HG02610 (cell line): ENCODE results near the gene AK4.
"Not testable (repeated sequence)": the region's sequence is repeated elsewhere in the genome, so short reads cannot be mapped to it uniquely, and the experiment has no call there.

Experiments used
- ATAC-seq: cut with Tn5 transposase; IDR thresholded peaks from one replicate; pipeline ENCODE4 v1.9.1; 2021; ENCODE audit warnings: mild to moderate bottlenecking, moderate library complexity; ENCODE audit not compliant: unreplicated experiment

The AK4 gene

GRCh38 chr1:65148178-65148547, at the start of gene AK4:
Gene AK4, plus strand, starts transcription at chr1:65148203. Its CDS starts 205 bp downstream, at chr1:65148408.
- peak; percentile 9 for ATAC-seq

DNA sequence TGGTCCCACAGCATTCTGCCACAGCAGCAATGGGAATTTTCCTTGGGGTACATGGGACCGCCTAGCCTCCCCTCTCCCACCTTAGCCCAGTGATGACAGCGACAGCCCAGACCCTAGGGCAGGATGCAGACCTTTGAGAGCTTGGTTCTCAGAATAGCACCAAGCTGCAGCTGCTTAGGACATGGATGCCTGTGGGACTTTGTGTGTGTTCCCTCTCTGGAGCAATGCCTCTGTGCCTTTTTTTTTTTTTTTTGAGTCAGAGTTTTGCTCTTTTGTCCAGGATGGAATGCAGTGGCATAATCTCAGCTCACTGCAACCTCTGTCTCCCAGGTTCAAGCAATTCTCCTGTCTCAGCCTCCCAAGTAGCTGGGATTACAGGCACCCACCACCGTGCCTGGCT, 44.2 kb upstream of the AK4 start:
- ATAC-seq = no peak

DNA sequence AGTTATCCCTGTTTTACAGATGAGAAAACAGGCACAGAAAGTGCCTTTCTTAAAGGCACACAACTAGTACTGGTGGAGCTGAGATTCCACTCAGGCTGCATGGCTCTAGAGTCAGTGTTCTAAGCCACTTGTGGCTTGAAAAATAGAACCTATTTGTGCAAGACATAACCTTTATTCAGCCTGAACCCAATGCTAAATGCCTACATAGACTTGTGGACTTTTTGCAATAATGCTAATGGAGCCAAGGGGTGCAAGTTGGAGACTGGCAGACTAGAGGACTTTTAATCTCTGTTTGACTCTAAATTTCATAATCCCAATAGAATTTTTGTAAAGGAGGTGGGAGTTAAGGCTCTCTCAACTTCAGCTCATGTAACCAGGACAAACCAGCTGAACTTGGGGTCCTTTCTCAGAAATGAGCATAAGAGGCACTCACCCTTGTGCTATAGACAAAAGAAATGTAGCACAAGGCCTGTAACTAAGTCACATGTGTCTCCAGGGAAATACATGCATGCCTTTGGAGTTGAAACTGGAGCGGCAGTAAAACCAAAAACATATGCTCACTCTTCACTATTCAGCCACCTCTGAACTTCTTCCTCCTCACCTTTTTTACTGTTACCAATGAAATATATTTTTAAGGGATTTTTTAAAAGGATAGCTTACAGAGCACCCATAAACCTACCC, 43.0 kb upstream of the AK4 start:
- ATAC-seq = no peak

DNA sequence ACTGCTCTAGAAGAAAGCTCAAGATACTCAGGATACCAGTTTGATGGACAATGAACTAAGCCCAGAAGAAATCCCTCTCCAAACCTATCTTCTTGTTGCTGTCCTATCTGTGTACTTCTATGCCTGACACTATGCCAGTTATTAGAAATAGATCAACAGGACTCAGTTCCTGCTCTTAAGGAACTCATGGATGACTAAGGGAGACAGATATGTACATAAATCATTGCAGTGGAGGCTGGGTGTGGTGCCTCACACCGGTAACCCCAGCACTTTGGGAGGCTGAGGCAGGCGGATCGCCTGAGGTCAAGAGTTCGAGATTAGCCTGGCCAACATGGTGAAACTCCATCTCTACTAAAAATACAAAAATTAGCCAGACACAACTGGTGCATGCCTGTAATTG, 42.4 kb upstream of the AK4 start:
- no peak for ATAC-seq

DNA sequence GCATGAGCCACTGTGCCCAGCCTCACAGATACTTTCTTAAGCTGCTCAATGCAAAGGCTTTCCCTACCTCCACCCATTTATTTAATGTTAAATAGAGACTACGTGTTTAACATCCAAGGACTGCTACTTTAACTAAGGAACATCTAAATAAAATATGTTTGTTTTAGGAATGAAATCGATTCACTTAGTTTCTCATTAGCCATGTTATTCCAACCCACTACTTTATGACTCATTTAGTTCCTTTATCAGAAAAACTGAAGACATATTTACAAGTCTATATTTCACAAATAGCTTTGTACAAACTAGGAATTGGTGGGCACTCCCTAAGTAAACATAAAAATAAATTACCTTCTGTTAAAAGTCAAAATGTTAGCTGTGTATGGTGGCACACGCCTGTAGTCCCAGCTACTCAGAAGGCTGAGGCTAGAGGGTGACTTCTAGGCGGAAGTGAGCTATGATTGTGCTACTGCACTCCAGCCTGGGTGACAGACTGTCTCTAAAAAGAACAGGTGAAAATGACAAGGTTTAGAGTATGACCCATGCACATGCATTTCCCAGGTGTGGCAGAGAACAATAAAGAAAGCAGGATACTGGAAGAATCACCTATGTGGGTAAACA, 39.9 kb upstream of the AK4 start:
- no peak for ATAC-seq

DNA sequence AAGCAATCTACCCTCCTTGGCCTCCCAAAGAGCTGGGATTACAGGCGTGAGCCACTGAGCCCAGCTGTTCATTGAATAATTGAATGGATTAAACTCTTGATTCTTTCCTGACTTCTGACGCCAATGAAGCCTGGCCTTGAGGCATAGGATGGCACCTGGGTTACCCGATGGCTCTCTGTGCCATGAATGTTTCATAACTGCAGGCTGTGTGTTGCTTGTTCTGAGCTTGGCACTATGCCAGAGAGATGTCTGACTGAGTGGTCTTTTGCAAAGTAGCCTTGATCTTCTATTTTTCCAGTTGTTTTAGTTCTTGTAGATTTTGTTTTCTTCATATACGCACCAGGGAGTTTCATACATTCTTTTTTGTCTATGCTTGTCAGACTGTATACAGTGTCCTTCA, 38.5 kb upstream of the AK4 start:
- ATAC-seq = no peak

GRCh38 chr1:65112811-65113210, 35.2 kb upstream of the AK4 start:
- ATAC-seq = no peak

DNA sequence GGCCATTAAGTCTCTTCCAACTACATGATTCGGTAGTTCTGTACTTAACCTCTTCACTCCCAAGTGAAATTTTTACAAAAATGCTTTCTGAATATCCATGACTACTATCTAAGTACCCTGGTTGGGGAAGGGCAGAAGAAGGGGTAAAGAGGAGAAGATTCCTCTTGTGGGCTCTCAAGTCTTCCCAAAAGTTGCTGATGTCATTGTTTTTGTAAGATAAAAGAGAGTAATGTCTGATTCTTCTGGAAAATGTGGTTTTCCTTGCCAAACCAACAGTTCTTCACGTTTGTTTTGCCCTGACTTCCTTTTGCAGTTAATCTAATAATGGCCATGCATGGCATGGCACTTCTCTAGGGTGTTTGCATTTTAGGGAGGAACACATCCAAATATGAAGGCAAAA, 34.7 kb upstream of the AK4 start:
- no peak for ATAC-seq

GRCh38 chr1:65114322-65114721, 33.7 kb upstream of the AK4 start:
- ATAC-seq = no peak

- no peak for ATAC-seq
Observed at GRCh38 chr1:65119951-65120350, 28.1 kb upstream of the AK4 start.

- not testable (repeated sequence) for ATAC-seq
Observed at GRCh38 chr1:65129104-65129503, 18.9 kb upstream of the AK4 start.

- ATAC-seq = no peak
Observed at GRCh38 chr1:65138524-65138923, 9.5 kb upstream of the AK4 start.

DNA sequence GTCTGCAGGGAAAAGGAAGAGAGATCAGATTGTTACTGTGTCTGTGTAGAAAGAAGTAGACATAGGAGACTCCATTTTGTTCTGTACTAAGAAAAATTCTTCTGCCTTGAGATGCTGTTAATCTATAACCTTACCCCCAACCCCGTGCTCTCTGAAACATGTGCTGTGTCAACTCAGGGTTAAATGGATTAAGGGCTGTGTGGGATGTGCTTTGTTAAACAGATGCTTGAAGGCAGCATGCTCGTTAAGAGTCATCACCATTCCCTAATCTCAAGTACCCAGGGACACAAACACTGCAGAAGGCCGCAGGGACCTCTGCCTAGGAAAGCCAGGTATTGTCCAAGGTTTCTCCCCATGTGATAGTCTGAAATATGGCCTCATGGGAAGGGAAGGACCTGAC, 8.2 kb upstream of the AK4 start:
- ATAC-seq = not testable (repeated sequence)

DNA sequence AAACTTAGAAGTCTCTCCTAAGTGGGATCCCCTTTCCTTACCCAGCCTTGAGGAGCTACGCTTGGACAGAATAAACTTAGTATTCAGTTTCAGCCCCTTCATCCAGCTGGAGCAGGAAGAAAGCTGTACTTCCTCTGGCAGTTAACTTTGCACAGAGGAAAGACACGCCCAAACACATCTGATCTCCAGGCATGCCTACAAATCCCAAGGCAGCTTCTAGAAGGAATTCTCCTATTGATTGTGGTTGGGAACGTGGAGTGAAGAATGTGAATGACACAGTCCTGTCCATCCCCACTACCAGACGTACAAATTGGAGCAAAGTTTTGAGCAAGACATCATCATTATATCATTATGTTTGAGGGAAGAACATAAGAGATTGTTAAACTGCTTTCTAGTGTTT, 6.6 kb upstream of the AK4 start:
- no peak for ATAC-seq

DNA sequence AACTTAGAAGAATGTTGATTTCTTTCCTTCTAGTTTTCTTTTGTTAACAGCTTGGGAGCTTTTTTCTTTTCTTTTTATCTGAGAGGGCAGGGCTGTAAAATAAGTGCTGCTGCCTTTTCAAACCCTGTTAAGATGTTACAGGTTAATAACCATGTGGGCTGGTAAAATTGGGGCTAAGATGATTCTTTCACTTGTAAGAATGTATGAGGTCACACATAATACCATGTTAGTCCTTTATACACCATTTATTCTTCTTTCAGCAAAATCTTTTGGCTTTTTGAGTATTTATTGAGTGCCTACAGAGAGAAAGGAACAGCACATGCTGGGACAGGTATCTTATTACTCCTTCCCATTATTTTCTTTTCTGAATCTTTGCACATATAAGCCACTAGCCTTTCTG, 6.1 kb upstream of the AK4 start:
- no peak for ATAC-seq

GRCh38 chr1:65143112-65143658, 4.8 kb upstream of the AK4 start:
- ATAC-seq = not testable (repeated sequence)

GRCh38 chr1:65146908-65147423, 1.0 kb upstream of the AK4 start:
- ATAC-seq = no peak

DNA sequence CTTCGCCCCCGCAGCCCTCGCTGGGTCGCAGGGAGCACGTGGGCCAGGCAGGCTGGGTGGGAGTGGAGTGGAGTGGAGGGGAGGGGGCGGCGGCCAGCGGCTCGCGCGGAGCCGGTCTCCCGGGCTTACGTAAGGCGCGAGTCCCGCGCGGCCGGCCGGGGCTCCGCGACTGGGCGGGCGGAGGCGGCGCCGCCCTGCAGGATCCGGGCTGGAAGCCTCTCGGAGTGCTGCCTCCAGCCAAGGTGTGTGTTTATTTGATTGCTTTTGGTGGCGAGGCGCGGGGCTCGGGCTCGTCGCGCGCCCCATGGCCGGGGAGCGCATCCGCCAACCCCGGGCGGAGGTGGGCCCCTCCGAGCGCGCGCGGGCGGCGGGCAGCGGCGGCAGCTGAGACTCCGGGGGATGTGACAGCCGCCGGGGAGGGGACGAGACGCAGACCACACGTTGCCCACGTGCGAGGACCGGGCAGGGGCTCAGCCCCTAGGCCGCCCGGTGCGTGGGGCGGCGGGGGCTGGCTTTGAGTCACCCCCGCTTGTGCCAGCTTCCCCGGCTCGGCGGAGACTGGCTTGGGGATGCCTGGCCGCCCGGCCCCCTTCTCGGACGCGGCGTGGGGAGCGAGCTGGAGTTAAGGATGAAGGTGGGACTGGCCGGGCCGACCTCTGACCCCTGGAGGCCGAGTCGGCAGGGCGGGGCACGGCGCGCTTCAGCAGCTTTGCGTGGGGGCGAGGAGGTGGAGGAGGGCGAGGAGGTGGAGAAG, 402 bp upstream of the AK4 start:
- ATAC-seq = peak; percentile 51

DNA sequence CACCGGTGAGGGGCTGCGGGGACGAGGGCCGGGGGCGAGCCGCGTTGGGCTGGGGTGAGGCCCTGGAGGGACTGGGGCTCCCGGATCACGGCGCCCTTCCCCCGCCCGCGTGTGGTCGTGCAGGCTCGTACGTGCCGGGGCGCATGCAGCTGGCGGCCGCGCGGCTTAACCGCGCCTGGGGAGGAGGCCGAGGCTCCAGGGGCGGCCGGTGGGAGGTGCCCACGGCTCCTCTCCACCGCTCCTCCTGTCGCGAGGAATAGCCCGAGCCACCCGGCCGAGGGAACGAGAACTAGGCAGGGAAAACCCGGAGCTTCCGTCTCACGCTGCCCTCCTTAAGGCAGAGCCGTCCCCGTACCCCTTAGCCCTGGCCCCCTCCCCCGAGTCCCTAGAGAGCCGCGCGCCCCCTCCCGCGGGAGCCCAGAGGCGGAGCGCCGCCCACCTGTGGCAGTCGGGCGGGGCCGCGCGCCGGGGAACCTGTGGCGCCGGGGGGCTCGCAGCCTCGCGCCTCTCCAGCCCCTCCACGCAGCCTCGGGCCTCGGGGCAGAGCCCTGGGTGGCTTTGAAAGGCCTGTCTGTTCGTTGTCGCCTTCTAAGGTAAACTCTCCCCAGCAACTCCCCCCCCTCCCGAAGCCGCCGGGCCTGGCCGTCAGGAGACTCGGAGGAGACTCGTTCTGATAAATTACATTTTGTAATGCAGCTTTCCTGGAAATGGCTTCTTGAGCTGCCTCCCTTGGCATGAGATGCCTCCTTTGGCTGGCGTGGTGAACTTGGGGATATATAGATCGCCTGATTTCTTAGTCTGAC, 746 bp downstream of the AK4 start:
- peak; percentile 63 for ATAC-seq

GRCh38 chr1:65149351-65150107, 1.5 kb downstream of the AK4 start:
- peak; percentile 1 for ATAC-seq
